ENCODE results near the gene FOXP4. TPM values are rescaled to one million over a fixed set of nuclear protein-coding genes. Genes with fewer than 3 reads are reported as not detected.

FOXP4 gene
- total RNA-seq, 1 donor from 2014 or later: 40.7 TPM

DNA sequence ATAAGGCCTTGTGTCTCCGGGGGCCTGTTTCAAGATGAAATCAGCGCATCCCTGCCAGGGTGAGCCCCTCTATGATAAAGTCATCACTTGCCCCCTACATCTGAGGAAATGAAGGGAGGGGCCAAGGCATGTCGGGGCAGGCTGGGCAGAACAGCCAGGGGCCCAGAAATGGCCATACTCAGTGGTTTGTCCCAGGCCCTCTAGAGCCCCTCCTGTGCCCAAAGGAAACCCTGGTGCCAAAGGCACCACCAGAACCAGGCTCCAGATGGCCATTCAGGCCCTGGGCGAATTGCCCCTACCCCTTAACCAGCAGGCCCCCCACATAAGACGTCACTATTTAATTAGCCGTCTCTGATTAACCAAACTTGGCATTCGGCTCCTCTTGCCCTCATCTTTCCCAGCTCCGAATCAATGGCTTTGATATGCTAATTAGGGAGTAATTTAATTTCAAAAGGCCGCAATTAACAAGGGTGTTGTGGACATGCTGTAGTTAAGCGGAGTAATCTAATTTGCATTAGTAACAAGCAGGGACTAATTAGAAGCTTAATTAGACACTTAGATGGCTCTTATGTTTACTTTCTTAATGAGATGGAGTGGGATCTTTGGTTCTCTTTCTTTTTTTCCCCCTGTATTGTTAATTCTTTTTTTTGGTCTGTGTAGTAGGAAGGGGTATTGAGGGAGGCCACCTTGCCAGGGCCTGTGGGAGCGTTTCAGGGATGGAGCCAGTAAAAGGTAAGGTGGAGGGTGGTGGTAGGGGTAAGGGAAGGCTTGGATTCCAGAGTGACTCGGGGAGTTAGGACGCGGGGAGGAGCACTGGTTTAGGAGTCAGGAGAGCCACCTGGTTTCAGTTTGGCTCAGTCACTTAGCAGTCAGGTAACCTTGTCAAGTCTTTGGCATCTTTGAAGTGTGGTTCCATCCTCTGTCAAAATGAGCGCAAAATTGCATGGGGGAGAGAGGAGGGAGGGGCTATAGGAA lies 9.4 kb downstream of the FOXP4 start:
- ATAC-seq (ENCODE audit: low read depth) (no peak), DNase-seq (no peak)
- Mint-ChIP-seq H3K4me1 (peaks cover 28% of the 10 kb centered on the region), H3K9me3 (no peaks in the 10 kb centered on the region), H3K27ac (no peak overlapping the region), H3K27me3 (no peaks in the 10 kb centered on the region), H3K36me3 (ENCODE audit: low read depth) (peaks cover 26% of the 10 kb centered on the region), H3K4me3 (no peak overlapping the region)
- ChIA-PET CTCF (no interaction called here), POLR2A (interaction anchor here (0.6 to 0.8 kb wide), 3 partner anchors 31 to 150 kb away, joined by 3 to 5 read pairs (median 3); no protein-coding TSS in a partner anchor)
- TF ChIP-seq, protein P1, sequence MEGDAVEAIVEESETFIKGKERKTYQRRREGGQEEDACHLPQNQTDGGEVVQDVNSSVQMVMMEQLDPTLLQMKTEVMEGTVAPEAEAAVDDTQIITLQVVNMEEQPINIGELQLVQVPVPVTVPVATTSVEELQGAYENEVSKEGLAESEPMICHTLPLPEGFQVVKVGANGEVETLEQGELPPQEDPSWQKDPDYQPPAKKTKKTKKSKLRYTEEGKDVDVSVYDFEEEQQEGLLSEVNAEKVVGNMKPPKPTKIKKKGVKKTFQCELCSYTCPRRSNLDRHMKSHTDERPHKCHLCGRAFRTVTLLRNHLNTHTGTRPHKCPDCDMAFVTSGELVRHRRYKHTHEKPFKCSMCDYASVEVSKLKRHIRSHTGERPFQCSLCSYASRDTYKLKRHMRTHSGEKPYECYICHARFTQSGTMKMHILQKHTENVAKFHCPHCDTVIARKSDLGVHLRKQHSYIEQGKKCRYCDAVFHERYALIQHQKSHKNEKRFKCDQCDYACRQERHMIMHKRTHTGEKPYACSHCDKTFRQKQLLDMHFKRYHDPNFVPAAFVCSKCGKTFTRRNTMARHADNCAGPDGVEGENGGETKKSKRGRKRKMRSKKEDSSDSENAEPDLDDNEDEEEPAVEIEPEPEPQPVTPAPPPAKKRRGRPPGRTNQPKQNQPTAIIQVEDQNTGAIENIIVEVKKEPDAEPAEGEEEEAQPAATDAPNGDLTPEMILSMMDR (IDR thresholded peaks at IDR 0.05): no peak
- intact Hi-C loops (cut with micrococcal nuclease): no loop called here

DNA sequence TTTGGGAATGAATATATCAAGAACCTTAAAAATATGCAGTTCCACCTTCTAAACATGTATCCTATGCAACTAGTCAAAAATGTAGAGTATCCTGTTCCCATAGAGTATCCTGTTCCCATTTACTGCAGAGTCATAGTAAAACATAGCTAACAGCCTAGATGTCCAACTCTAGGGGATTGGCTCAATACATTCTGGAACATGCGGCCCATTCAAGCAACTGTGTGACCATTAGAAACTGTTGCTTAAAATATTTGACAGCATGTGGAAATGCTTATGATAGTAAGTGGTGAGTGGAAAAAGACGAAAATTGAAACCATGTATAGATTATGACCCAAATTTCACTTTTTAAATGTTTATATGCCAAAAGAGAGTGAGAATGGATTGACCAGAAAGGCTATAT lies 11.2 kb downstream of the FOXP4 start:
- no peak overlapping the region for H3K4me3 Mint-ChIP-seq
- ATAC-seq (ENCODE audit: low read depth): no peak
- DNase-seq: no peak
- ChIA-PET POLR2A (interaction anchor here (1.2 kb wide), 1 partner anchor 10 kb away, joined by 5 read pairs; no protein-coding TSS in a partner anchor), CTCF (no interaction called here)
- no peak overlapping the region for H3K27ac Mint-ChIP-seq
- H3K36me3 Mint-ChIP-seq (ENCODE audit: low read depth): peaks cover 14% of the 10 kb centered on the region
- no peaks in the 10 kb centered on the region for H3K9me3 Mint-ChIP-seq
- H3K4me1 Mint-ChIP-seq: peaks cover 35% of the 10 kb centered on the region
- intact Hi-C loops (cut with micrococcal nuclease): no loop called here
- no peaks in the 10 kb centered on the region for H3K27me3 Mint-ChIP-seq
- TF ChIP-seq, protein P1 (IDR thresholded peaks at IDR 0.05): no peak

DNA sequence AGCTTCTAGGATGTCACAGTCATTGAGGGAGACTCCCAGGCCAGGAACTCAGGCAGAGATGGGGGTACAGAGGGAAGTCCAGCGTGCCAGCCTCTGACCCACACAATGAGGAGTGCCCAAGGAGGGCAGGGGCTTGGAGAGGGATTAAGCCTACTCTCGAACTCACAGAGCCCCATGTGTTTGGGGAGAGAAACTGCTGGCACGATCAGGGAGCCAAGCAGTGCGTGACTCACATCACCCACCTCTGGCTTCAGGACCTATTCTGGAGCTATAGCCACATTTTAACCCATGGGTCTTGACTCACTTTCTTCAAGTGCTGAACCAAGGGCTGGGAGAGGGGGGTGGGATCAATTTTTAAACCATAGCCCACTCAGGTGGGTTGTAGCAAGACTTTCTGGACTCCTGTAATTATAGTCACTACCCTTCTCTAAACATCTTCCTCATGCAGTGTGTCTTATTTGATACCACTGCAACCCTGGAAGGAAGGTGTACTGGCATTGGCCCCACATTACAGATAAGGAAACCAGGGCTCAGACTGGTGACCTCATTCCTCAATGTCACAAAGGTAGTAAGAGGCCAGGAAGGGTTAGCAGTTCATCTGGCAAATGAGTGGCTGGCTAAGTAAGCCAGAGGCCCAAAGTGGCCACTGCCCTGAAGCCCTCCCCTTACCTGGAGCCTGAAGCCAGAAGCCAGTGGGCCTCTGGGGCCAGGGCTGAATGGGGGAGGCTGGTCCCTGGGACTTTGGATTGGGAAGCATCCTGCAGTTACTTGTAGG lies 12.0 kb downstream of the FOXP4 start:
- ChIA-PET POLR2A (interaction anchor here (0.6 to 1.4 kb wide), 2 partner anchors 11 to 134 kb away, joined by 3 to 8 read pairs; no protein-coding TSS in a partner anchor), CTCF (no interaction called here)
- Mint-ChIP-seq H3K4me1 (peaks cover 38% of the 10 kb centered on the region), H3K27me3 (no peaks in the 10 kb centered on the region), H3K27ac (no peak overlapping the region), H3K36me3 (ENCODE audit: low read depth) (peaks cover 14% of the 10 kb centered on the region), H3K4me3 (no peak overlapping the region), H3K9me3 (no peaks in the 10 kb centered on the region)
- intact Hi-C loops (cut with micrococcal nuclease): no loop called here
- no peak for ATAC-seq (ENCODE audit: low read depth)
- TF ChIP-seq, protein P1 (IDR thresholded peaks at IDR 0.05): no peak
- DNase-seq: no peak

DNA sequence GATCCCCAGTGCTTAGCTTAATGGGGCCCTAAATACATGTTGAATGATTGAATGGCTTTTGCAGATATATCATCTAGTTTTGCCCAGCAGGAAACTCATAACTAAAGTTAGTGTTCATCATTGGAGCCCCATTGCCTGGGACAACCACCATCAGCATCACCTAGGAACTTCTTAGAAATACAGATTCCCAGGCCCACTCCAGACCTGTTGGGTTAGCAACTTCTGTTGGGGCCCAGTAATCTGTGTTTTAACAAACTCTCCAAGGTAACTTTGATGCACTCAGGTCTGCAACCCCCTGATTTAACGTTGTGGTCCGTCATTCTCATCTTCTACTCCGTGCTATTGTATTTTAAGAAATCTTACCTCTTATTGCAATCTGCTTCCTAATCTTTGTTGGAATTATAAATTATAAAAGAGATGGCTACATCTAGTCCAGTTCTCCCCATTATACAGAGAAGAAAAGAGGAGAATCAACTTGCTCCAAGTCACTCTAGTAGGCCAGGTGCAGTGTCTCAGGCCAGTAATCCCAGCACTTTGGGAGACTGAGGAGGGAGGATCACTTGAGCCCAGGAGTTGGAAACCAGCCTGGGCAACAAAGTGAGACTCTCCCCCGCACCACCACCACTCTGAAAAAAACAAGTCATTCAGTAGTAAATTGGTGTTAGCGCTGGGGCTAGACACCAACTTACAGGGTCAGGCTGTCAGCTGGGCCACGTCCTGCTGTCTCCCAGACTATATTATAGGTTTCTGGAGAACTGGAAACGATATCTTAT lies 13.7 kb downstream of the FOXP4 start:
- CTCF ChIA-PET: no interaction called here
- H3K36me3 Mint-ChIP-seq (ENCODE audit: low read depth): peaks cover 11% of the 10 kb centered on the region

More for the DNA sequence above, 13.7 kb downstream of the FOXP4 start:
- Mint-ChIP-seq H3K27me3 (no peaks in the 10 kb centered on the region), H3K4me3 (peak overlapping the region; percentile 89), H3K27ac (peak overlapping the region; percentile 75), H3K4me1 (peaks cover 35% of the 10 kb centered on the region), H3K9me3 (no peaks in the 10 kb centered on the region)
- intact Hi-C loops (cut with micrococcal nuclease): no loop called here
- no peak for DNase-seq
- TF ChIP-seq, protein P1 (IDR thresholded peaks at IDR 0.05): no peak
- POLR2A ChIA-PET: interaction anchor here (1.3 to 1.4 kb wide), 2 partner anchors 13 to 71 kb away, joined by 6 to 8 read pairs; no protein-coding TSS in a partner anchor
- no peak for ATAC-seq (ENCODE audit: low read depth)

Data from activated B cell treated with CpG ODN at 0.5 μM for 24 hours (primary cell).